Measurements from ENCODE around the gene CDAN1. TPM values are rescaled to one million over a fixed set of nuclear protein-coding genes. Genes with fewer than 3 reads are reported as not detected.
"Not testable (repeated sequence)": the region's sequence is repeated elsewhere in the genome, so short reads cannot be mapped to it uniquely, and the experiment has no call there.

The CDAN1 gene
- total RNA-seq, 1 experiment from 2014 or later, result 9.5 TPM

DNA sequence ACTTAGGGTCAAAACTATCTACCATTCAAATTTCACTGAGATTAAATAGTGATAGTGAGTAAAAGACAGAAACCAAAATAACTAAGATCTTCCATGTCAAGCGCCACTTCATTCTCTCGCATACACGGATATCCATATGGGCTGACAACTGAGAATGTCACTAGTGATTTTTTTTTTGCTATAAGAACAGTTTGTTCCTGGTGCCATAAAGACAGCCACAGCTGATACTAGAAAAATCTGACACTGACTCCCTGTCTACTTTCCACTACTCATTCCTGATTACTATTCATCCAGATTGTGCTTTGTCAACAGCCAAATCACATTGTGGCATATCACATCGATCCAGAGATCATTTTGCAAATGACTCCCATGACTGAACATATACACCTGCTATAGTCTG, 45.8 kb upstream of the CDAN1 start:
- Mint-ChIP-seq H3K9me3 (ENCODE audit: unreplicated experiment) (no peaks in the 10 kb centered on the region), H3K4me1 (ENCODE audit: insufficient read depth, unreplicated experiment) (no peaks in the 10 kb centered on the region), H3K36me3 (ENCODE audit: insufficient read depth, unreplicated experiment) (peaks cover 20% of the 10 kb centered on the region), H3K4me3 (ENCODE audit: unreplicated experiment) (no peak overlapping the region), H3K27me3 (ENCODE audit: insufficient read depth, unreplicated experiment) (no peaks in the 10 kb centered on the region), H3K27ac (ENCODE audit: low read depth, unreplicated experiment) (no peak overlapping the region)
- no TSS peak for BruUV-seq (replicated peaks)
- intact Hi-C loops (cut with micrococcal nuclease), result no loop called here
- ChIA-PET POLR2A (no interaction called here), CTCF (no interaction called here)
- no peak for DNase-seq (ENCODE audit: unreplicated experiment)
- TF ChIP-seq, protein P1, sequence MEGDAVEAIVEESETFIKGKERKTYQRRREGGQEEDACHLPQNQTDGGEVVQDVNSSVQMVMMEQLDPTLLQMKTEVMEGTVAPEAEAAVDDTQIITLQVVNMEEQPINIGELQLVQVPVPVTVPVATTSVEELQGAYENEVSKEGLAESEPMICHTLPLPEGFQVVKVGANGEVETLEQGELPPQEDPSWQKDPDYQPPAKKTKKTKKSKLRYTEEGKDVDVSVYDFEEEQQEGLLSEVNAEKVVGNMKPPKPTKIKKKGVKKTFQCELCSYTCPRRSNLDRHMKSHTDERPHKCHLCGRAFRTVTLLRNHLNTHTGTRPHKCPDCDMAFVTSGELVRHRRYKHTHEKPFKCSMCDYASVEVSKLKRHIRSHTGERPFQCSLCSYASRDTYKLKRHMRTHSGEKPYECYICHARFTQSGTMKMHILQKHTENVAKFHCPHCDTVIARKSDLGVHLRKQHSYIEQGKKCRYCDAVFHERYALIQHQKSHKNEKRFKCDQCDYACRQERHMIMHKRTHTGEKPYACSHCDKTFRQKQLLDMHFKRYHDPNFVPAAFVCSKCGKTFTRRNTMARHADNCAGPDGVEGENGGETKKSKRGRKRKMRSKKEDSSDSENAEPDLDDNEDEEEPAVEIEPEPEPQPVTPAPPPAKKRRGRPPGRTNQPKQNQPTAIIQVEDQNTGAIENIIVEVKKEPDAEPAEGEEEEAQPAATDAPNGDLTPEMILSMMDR (IDR thresholded peaks at IDR 0.05; ENCODE audit: unreplicated experiment), result no peak

DNA sequence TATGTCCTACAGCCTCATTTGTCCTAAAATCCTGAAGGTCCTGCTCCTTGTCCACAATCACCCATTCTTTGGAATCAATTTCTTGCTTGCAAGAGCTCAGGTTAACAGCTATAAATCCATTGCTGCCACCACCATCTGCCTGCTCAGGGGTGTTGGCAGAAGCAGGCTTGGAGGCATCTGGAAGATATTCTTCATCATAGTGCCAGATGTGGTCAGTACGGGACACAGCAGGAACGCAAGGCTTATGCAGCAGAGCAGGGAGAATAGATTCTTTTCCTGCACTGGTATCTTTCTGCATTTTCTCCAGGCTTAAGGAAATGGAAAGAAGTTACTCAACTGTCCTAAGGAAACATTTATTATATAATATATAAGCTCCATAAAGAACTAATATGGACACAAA, 38.5 kb upstream of the CDAN1 start:
- ChIA-PET POLR2A (no interaction called here), CTCF (no interaction called here)
- TF ChIP-seq, protein P1 (IDR thresholded peaks at IDR 0.05; ENCODE audit: unreplicated experiment), result no peak
- no peak overlapping the region for H3K4me3 Mint-ChIP-seq (ENCODE audit: unreplicated experiment)
- intact Hi-C loops (cut with micrococcal nuclease), result no loop called here
- DNase-seq (ENCODE audit: unreplicated experiment), result no peak
- no TSS peak for BruUV-seq (replicated peaks)
- peaks cover 26% of the 10 kb centered on the region for H3K36me3 Mint-ChIP-seq (ENCODE audit: insufficient read depth, unreplicated experiment)
- H3K4me1 Mint-ChIP-seq (ENCODE audit: insufficient read depth, unreplicated experiment), result no peaks in the 10 kb centered on the region
- H3K27ac Mint-ChIP-seq (ENCODE audit: low read depth, unreplicated experiment), result no peak overlapping the region
- H3K9me3 Mint-ChIP-seq (ENCODE audit: unreplicated experiment), result no peaks in the 10 kb centered on the region
- H3K27me3 Mint-ChIP-seq (ENCODE audit: insufficient read depth, unreplicated experiment), result no peaks in the 10 kb centered on the region

DNA sequence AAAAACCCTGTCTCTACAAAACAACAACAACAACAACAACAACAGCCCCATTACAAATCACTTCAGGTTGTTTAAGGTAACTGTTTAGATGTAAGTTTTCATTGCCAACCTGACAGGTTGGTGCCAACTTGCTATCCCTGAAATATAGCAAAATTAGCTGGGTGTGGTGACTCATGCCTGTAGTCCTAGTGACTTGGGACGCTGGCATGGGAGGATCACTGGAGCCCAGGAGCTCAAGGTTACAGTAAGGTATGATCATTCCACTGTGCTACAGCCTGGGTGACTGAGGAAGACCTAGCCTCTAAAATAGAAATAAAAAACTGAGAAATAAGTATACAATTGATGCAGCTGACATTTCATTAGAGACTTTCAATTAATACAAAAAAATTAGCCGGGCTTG, 36.0 kb upstream of the CDAN1 start:
- POLR2A ChIA-PET, result no interaction called here
- H3K36me3 Mint-ChIP-seq (ENCODE audit: insufficient read depth, unreplicated experiment), result peaks cover 22% of the 10 kb centered on the region
- H3K4me1 Mint-ChIP-seq (ENCODE audit: insufficient read depth, unreplicated experiment), result no peaks in the 10 kb centered on the region
- TF ChIP-seq, protein P1 (IDR thresholded peaks at IDR 0.05; ENCODE audit: unreplicated experiment), result no peak
- BruUV-seq (replicated peaks), result no TSS peak
- H3K27ac Mint-ChIP-seq (ENCODE audit: low read depth, unreplicated experiment), result no peak overlapping the region
- no peaks in the 10 kb centered on the region for H3K27me3 Mint-ChIP-seq (ENCODE audit: insufficient read depth, unreplicated experiment)
- no peak overlapping the region for H3K4me3 Mint-ChIP-seq (ENCODE audit: unreplicated experiment)
- H3K9me3 Mint-ChIP-seq (ENCODE audit: unreplicated experiment), result no peaks in the 10 kb centered on the region
- intact Hi-C loops (cut with micrococcal nuclease), result no loop called here
- no peak for DNase-seq (ENCODE audit: unreplicated experiment)
- CTCF ChIA-PET, result interaction anchor here (0.8 kb wide), 1 partner anchor 9 kb away, joined by 3 read pairs; no protein-coding TSS in a partner anchor

DNA sequence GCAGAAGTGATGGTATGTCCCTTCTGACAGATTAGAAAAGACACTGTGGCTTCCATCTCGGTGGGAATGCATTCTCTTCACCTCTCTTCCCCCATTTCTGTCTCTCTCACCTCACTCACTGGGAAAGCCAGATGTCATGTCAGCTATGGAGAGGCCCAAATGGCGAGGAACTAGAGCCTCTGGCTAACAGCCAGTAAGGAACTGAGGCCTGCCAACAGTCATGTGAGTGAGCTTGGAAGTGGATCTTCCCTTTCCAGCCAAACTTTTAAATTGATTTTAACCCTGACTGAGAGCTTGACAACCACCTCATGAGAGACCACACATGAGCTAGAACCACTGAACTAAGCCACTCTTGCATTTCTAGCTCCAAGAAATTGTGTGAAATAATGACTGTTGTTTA, 35.2 kb upstream of the CDAN1 start:
- no peak for DNase-seq (ENCODE audit: unreplicated experiment)
- intact Hi-C loops (cut with micrococcal nuclease), result no loop called here
- BruUV-seq (replicated peaks), result no TSS peak
- Mint-ChIP-seq H3K27ac (ENCODE audit: low read depth, unreplicated experiment) (no peak overlapping the region), H3K36me3 (ENCODE audit: insufficient read depth, unreplicated experiment) (peaks cover 22% of the 10 kb centered on the region), H3K4me1 (ENCODE audit: insufficient read depth, unreplicated experiment) (no peaks in the 10 kb centered on the region), H3K27me3 (ENCODE audit: insufficient read depth, unreplicated experiment) (no peaks in the 10 kb centered on the region), H3K4me3 (ENCODE audit: unreplicated experiment) (no peak overlapping the region), H3K9me3 (ENCODE audit: unreplicated experiment) (peaks cover under 1% of the 10 kb centered on the region)
- ChIA-PET POLR2A (no interaction called here), CTCF (no interaction called here)
- TF ChIP-seq, protein P1 (IDR thresholded peaks at IDR 0.05; ENCODE audit: unreplicated experiment), result no peak

DNA sequence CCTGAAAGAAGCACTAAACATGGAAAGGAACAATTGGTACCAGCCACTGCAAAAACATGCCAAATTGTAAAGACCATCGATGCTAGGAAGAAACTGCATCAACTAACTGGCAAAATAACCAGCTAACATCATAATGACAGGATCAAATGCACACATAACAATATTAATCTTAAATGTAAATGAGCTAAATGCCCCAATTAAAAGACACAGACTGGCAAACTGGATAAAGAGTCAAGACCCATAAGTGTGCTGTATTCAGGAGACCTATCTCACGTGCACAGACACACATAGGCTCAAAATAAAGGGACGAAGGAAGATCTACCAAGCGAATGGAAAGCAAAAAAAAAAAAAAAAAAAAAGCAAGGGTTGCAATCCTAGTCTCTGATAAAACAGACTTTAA, 29.2 kb upstream of the CDAN1 start:
- H3K27ac Mint-ChIP-seq (ENCODE audit: low read depth, unreplicated experiment); DNase-seq (ENCODE audit: unreplicated experiment); H3K27me3 Mint-ChIP-seq (ENCODE audit: insufficient read depth, unreplicated experiment); BruUV-seq (replicated peaks); H3K4me3 Mint-ChIP-seq (ENCODE audit: unreplicated experiment); intact Hi-C loops (cut with micrococcal nuclease); H3K4me1 Mint-ChIP-seq (ENCODE audit: insufficient read depth, unreplicated experiment): not testable (repeated sequence)
- ChIA-PET POLR2A (interaction anchor here (0.7 kb wide), 1 partner anchor 314 kb away, joined by 3 read pairs; no protein-coding TSS in a partner anchor), CTCF (interaction anchor here (0.7 kb wide), 1 partner anchor 291 kb away, joined by 3 read pairs; no protein-coding TSS in a partner anchor)
- Mint-ChIP-seq H3K36me3 (ENCODE audit: insufficient read depth, unreplicated experiment) (peaks cover 13% of the 10 kb centered on the region), H3K9me3 (ENCODE audit: unreplicated experiment) (peaks cover 41% of the 10 kb centered on the region)

DNA sequence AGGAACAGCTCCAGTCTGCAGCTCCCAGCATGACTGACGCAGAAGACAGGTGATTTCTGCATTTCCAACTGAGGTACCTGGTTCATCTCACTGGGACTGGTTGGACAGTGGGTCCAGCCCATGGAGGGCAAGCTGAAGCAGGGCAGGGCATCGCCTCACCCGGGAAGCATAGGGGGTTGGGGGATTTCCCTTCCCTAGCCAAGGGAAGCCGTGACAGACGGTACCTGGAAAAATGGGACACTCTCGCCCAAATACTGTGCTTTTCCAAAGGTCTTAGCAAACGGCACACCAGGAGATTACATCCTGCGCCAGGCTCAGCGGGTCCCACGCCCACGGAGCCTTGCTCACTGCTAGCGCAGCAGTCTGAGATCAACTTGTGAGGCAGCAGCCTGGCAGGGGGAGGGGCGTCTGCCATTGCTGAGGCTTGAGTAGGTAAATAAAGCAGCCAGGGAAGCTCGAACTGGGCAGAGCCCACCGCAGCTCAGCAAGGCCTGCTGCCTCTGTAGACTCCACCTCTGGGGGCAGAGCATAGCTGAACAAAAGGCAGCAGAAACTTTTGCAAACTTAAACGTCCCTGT, 27.3 kb upstream of the CDAN1 start:
- DNase-seq (ENCODE audit: unreplicated experiment); H3K4me1 Mint-ChIP-seq (ENCODE audit: insufficient read depth, unreplicated experiment); H3K27ac Mint-ChIP-seq (ENCODE audit: low read depth, unreplicated experiment); intact Hi-C loops (cut with micrococcal nuclease); H3K27me3 Mint-ChIP-seq (ENCODE audit: insufficient read depth, unreplicated experiment); BruUV-seq (replicated peaks); H3K4me3 Mint-ChIP-seq (ENCODE audit: unreplicated experiment): not testable (repeated sequence)
- ChIA-PET POLR2A (interaction anchor here (0.6 kb wide), 1 partner anchor 839 kb away, joined by 4 read pairs; no protein-coding TSS in a partner anchor), CTCF (interaction anchor here (0.6 kb wide), 1 partner anchor 462 kb away, joined by 3 read pairs; no protein-coding TSS in a partner anchor)
- Mint-ChIP-seq H3K9me3 (ENCODE audit: unreplicated experiment) (peaks cover 43% of the 10 kb centered on the region), H3K36me3 (ENCODE audit: insufficient read depth, unreplicated experiment) (peaks cover 14% of the 10 kb centered on the region)
